Activated CD4-positive, alpha-beta T cell treated with anti-CD3 and anti-CD28 coated beads, Interleukin-2, amount 50 U/mL, for 1 hour (primary cell): ENCODE measurements around the gene APBA3.

Source experiments
- DNase-seq: peaks from one replicate; pipeline ENCODE4 v3.0.0-alpha.2; 2020

APBA3 gene

DNA sequence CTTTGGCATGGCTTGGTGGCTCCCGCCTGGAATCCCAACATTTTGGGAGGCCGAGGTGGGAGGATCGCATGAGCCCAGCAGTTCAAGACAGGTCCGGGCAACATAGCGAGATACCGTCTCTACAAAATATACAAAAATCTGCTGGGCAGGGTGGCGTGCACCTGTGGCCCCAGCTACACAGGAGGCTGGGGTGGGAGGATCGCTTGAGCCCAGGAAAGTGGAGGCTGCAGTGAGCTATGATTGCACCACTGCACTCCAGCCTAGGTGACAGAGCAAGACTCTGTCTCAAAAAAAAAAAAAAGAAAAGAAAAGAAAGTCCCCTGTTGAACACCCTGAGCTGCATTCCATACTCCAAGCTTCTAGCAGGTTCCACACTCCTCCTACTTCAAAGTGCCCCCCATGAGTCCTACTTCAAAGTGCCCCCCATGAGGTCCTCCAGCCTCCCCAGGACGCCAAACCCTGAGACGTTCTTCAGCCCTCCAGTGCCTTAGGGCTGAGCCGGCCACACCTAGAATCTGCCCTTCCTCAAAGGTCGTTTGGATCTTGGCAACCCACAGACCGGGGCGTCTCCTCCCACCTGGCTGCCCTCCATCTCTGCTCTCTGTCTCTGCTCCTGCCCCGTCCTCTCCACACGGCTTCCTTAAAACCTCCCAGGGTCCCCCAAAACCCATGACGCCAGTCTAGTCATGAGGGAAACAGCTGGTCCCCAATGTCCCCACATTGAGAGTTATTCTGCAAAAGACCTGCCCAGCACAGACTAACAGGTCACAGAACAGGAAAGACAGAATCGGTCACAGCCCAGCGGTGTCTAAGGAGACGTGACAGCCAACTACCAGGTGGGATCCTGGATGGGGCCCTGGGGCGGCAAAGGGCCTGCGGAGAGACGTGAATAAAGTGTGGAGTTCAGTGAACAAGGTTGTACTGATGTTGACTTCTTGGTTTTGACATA, 48.6 kb downstream of the APBA3 start:
- no peak for DNase-seq

GRCh38 chr19:3710265-3710812, 51.2 kb downstream of the APBA3 start:
- DNase-seq = no peak

DNA sequence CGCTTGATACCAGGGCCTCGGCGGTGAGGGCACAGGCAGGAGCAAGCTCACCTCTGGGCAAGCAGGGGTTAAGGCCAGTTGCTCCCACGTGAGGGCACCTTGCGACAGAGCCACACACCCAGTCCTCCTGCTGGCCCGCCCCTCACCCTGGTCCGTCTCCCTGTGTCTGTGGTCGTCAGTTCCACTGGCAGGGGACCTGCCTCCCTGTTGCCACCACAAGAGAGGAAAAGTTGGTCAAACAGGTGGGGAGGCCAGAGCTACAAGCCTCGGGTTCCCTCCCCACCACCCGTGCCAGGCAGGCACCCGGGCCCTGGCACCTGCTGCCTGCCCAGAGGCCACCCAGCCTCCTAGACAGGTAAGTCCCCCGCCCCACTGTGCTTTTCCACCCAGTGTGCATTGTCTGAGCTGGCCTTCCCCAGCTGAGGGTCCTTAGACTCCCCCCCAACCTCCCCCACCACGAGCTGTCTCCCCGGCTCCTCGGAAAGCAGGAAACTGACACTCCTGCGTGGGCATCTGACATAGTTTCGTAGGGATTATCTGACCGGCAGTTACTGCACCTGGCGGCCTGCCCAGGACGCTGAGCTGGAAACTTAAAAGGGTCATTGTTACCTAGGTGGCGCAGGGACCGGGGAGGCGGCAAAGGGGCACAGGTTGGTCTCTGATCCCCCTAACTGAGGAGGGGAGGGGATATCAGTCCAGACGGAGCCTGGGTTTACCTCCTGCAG, 53.1 kb downstream of the APBA3 start, which contains the start of gene TJP3:
TJP3 (plus strand) TSS at position 178 of the 725 bp plus-strand sequence. CDS start 20,049 bp downstream, outside the sequence.
- DNase-seq = no peak

DNA sequence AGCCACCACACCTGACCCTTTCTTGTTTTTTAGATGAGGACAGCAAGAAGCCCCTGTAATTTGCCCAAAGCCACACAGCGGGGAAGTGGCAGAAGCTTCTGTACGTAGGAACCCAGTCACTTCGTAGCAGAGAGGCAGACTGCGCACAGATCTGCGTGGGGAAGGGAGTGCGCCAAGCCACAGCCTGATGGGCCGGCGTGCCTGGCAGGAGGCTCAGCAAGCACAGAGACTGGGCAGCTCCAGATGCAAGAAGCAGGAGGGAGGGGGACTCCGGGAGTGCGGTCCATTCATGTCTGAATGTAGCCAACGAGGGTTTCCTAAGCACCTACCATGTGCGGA, 53.7 kb downstream of the APBA3 start:
- DNase-seq = no peak

DNA sequence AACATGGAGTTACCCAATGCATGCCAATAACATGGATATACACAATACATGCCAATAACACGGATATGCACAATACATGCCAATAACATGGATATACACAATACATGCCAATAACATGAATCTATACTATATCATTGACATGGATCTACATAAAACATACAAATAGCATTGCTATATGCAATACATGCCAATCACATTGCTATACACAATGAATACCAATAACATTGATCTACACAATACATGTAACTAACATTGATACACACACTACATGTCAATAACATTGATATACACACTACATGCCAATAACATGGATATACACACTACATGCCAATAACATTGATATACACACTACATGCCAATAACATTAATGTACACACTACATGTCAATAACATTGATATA, 60.3 kb downstream of the APBA3 start:
- no peak for DNase-seq
